Naive B cell (primary cell): ENCODE data around the gene GADD45G. TPM values are rescaled to one million over a fixed set of nuclear protein-coding genes. Genes with fewer than 3 reads are reported as not detected.
A peak's percentile ranks its signal among the peaks of the same experiment; 100 is the strongest.

Source experiments
- ATAC-seq, 2 donors: fragments of 150-1000 bp; cut with Tn5 transposase; 2 replicates each; pipeline ENCODE4 v1.10.0; 2021; ENCODE audit warnings: low read depth in 2 of 2, mild to moderate bottlenecking in 2 of 2, moderate library complexity in 2 of 2
- DNase-seq: peaks from one replicate; pipeline ENCODE4 v3.0.0; 2022
- H3K27ac Mint-ChIP-seq, 6 donors: one replicate each; pipeline ENCODE4 v1.8.0; 2020 to 2022; ENCODE audit warnings: mild to moderate bottlenecking in 6 of 6, mixed read lengths in 6 of 6, moderate library complexity in 5 of 6, inconsistent platforms in 2 of 6
- H3K27me3 Mint-ChIP-seq, 3 donors: one replicate each; pipeline ENCODE4 v1.8.0; 2021 to 2022; ENCODE audit warnings: mixed read lengths in 3 of 3, mild to moderate bottlenecking in 1 of 3
- H3K36me3 Mint-ChIP-seq, 2 donors: one replicate each; pipeline ENCODE4 v1.8.0; 2020 to 2022; ENCODE audit warnings: mixed read lengths in 2 of 2, inconsistent platforms in 1 of 2, mild to moderate bottlenecking in 1 of 2
- H3K4me1 Mint-ChIP-seq, 3 donors: one replicate each; pipeline ENCODE4 v1.8.0; 2020 to 2022; ENCODE audit warnings: mixed read lengths in 3 of 3, inconsistent platforms in 1 of 3, mild to moderate bottlenecking in 1 of 3, moderate library complexity in 1 of 3
- H3K4me3 Mint-ChIP-seq, 8 donors: one replicate each; pipeline ENCODE4 v1.8.0; 2020 to 2022; ENCODE audit warnings: mild to moderate bottlenecking in 8 of 8, mixed read lengths in 8 of 8, moderate library complexity in 8 of 8, inconsistent platforms in 2 of 8
- H3K9me3 Mint-ChIP-seq, 7 donors: one replicate each; pipeline ENCODE4 v1.8.0; 2020 to 2022; ENCODE audit warnings: mixed read lengths in 7 of 7, mild to moderate bottlenecking in 5 of 7, inconsistent platforms in 2 of 7, moderate library complexity in 1 of 7
- polyA plus RNA-seq, 6 donors: library from polyadenylated mRNA; unstranded; fragments of 300-500 nt; fragmentation: Illumina TruSeq; gene quantifications; one replicate each; pipeline ENCODE4 v1.2.3, GENCODE V29; 2021; ENCODE audit warnings: low read depth in 6 of 6

Gene GADD45G
- polyA plus RNA-seq, 6 donors from 2014 or later, result 0.32 to 3.1 (median 0.96) TPM; not detected in 1

DNA sequence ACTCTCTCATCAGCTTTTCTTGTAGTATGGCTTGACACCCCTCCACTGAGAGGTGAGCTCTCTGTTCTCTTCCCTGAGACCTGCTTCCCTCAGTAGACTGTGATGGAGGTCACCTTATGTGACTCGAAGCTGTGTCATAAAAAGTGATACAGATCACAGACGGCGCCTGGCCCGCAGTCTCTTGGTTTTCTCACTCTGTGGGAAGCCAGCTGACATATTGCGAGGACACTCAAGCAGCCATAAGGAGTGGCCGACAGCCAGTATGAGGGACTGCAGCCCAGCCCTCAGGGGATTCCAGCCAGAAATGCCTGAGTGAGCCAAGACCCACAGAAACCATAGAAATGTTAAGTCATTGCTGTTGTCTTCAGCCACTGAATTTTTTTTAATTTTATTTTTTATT lies 38.0 kb downstream of the GADD45G start:
- Mint-ChIP-seq H3K36me3 (peaks cover 0 to 4% of the 10 kb centered on the region in 2 donors), H3K27me3 (peaks cover 10 to 14% (median 11%) of the 10 kb centered on the region in 3 donors), H3K27ac (no peak overlapping the region), H3K4me3 (no peak overlapping the region), H3K4me1 (no peaks in the 10 kb centered on the region), H3K9me3 (peaks cover 0 to 12% (median 0%) of the 10 kb centered on the region in 7 donors)
- DNase-seq (no peak), ATAC-seq (no peak)

DNA sequence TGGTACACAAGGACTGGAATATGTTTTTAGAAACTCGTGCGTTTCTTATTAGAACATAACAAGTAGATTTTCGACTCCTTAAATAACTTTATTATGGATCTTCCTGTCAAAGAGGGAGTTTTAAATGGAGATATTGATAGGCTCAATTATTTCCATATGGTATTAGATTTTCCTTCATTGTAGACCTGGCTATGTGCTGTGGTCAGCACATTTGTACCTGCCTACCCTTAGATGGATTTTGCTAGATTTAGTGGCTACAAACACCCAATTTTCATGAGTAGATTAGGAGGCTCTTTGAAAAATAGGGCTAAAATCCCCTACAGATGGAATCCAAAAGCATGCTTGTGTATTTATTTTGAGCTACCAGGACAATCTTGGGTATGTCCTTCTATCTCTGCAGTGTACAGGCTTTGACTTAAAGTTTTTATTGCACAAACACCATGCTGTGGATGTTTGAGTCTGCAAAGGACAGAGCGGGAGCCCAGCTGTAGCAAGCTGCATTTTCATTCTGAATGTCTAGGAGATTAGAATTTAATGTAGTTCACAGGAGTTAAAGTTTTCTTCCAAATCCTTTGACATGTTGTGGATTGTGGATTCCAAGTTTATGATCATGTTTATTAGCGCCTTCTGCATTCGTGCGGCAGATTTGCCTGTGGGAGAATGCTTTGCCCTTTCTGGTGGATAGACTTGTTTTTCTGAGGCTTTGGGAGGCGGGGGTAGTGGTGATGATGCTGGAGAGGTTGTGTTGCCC lies 41.6 kb downstream of the GADD45G start:
- ATAC-seq, result no peak
- Mint-ChIP-seq H3K36me3 (peaks cover 0 to 4% of the 10 kb centered on the region in 2 donors), H3K4me1 (no peaks in the 10 kb centered on the region), H3K9me3 (peaks cover 0 to 12% (median 1%) of the 10 kb centered on the region in 7 donors), H3K27me3 (peaks cover 10 to 20% (median 13%) of the 10 kb centered on the region in 3 donors), H3K4me3 (no peak overlapping the region), H3K27ac (no peak overlapping the region)
- no peak for DNase-seq

DNA sequence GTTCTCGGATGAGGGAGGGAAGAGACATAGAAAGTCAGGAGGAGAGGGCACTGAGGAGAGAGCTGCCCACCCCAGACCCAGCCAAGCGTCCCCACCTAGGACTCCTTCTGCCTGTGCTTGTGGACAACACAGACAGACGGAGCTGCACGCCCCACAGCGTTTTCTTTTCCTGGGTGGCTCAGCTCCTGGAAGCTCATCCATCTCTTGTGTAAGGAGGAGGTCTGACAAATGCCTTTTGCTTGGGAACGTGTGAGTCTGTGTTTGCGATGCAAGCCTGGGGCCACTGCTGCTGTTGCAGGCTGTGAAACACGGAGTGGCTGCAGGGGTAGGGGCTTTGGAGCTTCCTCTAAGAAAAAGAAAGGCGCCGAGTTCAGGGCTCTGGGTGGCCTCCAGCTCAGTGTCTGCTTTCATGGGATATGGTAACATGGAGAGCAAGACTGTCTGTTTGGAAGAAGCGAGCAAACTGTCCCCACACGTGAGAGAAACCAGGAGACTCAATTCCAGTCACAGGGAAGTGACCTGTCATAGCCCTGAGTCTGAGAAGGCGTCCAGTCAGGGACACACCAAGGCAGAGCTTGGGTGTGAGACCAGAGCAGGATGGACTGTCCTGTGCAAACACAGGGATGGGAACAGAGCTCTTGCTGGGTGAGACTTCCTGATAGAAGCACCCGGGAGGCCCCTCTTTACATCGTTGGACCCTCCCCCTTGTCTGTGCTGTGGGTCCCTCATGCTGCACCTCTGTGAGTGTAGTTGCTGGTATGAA lies 42.7 kb downstream of the GADD45G start:
- peaks cover 0 to 12% (median 1%) of the 10 kb centered on the region in 7 donors for H3K9me3 Mint-ChIP-seq
- H3K4me1 Mint-ChIP-seq, result no peaks in the 10 kb centered on the region
- H3K27ac Mint-ChIP-seq, result no peak overlapping the region
- peaks cover 0 to 4% of the 10 kb centered on the region in 2 donors for H3K36me3 Mint-ChIP-seq
- peaks cover 11 to 22% (median 13%) of the 10 kb centered on the region in 3 donors for H3K27me3 Mint-ChIP-seq
- ATAC-seq (no peak), DNase-seq (no peak)
- no peak overlapping the region for H3K4me3 Mint-ChIP-seq

DNA sequence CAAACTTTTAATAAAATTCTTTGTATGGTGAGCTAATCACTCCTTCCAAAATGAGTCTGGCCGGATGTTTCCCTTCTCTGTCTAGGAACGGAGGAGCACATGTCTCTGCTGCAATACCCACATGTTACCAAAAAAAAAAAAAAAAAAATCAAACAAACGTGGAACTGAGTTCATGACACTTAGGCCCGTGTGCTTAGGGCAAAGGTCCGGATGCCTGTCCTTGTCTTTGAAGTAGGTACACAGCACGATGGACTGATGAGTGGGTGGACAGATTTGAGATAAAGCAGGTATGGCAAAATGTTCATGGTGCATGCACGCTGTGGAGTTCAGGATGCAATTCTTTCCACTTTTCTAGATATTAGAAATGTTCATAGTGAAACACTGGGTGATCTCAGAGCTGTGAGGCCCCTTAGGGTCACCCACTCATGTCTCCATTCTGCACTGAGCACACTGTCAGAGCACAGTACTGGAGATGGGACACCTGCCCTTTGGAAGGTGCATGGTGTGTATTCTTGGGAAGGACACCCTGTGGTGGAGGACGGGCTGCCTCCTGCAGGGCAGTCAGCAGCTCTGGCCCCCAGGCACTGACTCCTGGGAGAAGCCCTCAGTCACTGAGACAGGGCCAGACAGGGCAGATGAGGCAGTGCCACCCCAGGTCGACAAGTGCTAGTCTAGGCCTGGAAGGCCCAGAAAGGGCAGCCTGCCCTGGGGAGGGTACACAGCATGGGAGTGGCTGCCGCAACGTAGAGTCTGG lies 43.6 kb downstream of the GADD45G start:
- H3K4me3 Mint-ChIP-seq, result no peak overlapping the region
- H3K27me3 Mint-ChIP-seq, result peaks cover 11 to 22% (median 13%) of the 10 kb centered on the region in 3 donors
- H3K9me3 Mint-ChIP-seq, result peaks cover 0 to 12% (median 1%) of the 10 kb centered on the region in 7 donors
- no peaks in the 10 kb centered on the region for H3K4me1 Mint-ChIP-seq
- DNase-seq, result no peak
- ATAC-seq, result no peak
- peaks cover 0 to 4% of the 10 kb centered on the region in 2 donors for H3K36me3 Mint-ChIP-seq
- H3K27ac Mint-ChIP-seq, result no peak overlapping the region

- Mint-ChIP-seq H3K27me3 (peaks cover 11 to 18% (median 13%) of the 10 kb centered on the region in 3 donors), H3K36me3 (peaks cover 0 to 4% of the 10 kb centered on the region in 2 donors), H3K27ac (no peak overlapping the region), H3K4me3 (no peak overlapping the region), H3K9me3 (peaks cover 0 to 12% (median 1%) of the 10 kb centered on the region in 7 donors), H3K4me1 (no peaks in the 10 kb centered on the region)
- DNase-seq, result no peak
- no peak for ATAC-seq
These were observed 44.4 kb downstream of the GADD45G start for GRCh38 chr9:89649039-89649691.

DNA sequence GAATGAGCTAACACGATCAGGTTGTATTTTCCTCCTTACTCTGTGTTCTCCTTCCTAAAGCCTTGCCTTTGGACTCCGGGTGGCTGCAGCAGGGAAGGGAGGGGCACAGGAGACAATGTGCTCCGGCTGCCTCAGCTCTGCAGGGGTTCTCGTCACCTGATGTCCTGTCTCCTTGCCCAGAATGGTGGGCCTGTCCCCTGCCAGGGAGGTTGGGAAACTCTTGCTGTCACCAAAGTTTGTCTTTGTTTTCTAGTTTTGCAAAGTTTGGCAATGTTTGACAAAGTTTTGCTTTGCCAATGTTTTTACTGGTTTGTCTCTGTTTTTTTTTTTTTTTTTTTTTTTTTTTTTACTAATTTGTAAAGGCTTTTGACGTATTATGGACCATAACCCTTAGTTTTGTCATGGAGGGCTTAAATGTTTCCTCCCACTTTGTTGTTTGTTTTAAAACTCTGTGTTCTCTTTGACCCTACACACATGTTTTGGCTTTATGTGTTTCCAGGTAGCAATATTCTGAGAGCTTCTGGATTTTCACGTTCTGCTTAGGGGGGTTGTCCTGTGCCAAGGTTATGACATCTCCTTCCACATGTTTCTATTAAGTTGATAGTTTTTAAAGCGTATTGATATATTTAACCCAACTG lies 49.3 kb downstream of the GADD45G start:
- Mint-ChIP-seq H3K4me1 (peaks cover 15 to 22% (median 18%) of the 10 kb centered on the region in 3 donors), H3K36me3 (no peaks in the 10 kb centered on the region), H3K4me3 (no peak overlapping the region), H3K27me3 (peaks cover 4 to 16% (median 15%) of the 10 kb centered on the region in 3 donors), H3K9me3 (peaks cover 0 to 1% (median 0%) of the 10 kb centered on the region in 7 donors), H3K27ac (no peak overlapping the region)
- DNase-seq (no peak), ATAC-seq (no peak)

DNA sequence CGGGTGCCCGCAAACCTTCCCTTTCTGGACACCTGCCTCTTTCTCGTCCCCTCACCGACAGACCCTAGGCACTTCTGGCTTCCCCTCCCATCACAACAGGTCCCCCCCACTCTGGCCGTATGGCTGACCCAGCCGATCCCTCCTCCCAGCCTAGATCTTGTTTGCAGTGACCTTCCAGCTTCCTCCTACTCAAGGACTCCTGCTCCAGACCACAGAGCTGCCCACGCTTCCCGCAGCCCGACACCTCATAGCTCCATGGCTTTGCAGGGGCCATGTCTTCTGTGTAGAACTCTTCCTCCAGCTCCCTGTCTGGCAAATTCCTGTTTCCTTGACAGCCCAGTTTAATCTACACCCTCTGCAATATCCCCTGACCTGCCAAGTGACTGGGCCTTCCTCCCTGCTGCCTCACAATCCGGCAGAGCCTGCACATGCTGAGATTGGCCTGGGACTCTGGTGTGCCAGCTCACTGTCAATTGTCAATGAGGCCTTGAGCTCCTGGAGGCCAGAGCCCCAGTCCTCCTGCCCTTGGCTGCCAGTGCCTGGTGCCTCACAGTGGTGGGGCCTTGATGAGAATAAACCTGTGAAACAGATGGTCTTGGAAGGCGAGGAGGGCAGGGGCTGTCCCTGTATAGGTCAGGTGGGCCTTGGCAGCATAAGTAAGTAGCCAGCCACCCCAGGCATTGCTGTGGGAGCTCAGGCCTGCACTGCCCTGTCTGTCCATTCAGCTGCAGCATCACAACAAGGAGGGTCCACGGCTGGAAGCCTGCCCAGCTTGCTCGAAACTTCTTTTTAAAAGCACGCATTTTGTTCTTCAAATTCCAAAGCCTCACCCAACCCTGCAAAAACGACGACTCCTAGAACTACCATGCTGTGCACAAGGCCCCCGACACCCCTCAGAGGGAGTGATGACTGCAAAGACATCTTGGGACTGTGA lies 50.5 kb downstream of the GADD45G start:
- Mint-ChIP-seq H3K9me3 (no peaks in the 10 kb centered on the region), H3K4me3 (no peak overlapping the region), H3K36me3 (no peaks in the 10 kb centered on the region), H3K27me3 (peaks cover 8 to 16% (median 15%) of the 10 kb centered on the region in 3 donors), H3K4me1 (peaks cover 21 to 25% (median 24%) of the 10 kb centered on the region in 3 donors), H3K27ac (peak overlapping the region in 1 of 6 donors; percentile 32)
- no peak for DNase-seq
- no peak for ATAC-seq

Other genes with a start within 250 kb of the GADD45G start
- gene SEMA4D, start 106.9 kb upstream of the GADD45G start, polyA plus RNA-seq, result 10 to 100 TPM; 13.4 to 38.2 (median 21.5) TPM